Glomerular visceral epithelial cell (primary cell): ENCODE results near the gene TGFBI.
A peak's percentile ranks its signal among the peaks of the same experiment; 100 is the strongest.
"Not testable (repeated sequence)": the region's sequence is repeated elsewhere in the genome, so short reads cannot be mapped to it uniquely, and the experiment has no call there.

ENCODE experiments used
- DNase-seq: peaks from one replicate; pipeline ENCODE4 v3.0.0-alpha.2; 2016; ENCODE audit errors: extremely low spot score

Gene TGFBI

DNA sequence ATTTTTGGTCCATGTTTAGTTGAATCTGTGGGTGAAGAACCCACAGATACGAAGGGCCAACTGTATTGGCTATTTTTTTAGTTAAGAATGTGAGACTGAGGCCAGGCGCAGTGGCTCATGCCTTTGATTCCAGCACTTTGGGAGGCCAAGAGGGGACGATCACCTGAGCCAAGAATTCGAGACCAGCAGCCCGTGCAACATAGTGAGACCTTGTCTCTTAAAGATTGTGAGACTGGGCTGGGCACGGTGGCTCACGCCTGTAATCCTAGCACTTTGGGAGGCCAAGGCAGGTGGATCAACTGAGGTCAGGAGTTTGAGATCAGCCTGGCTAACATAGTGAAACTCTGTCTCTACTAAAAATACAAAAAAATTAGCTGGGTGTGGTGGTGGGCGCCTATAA lies 16.2 kb downstream of the TGFBI start:
- DNase-seq: not testable (repeated sequence)

DNA sequence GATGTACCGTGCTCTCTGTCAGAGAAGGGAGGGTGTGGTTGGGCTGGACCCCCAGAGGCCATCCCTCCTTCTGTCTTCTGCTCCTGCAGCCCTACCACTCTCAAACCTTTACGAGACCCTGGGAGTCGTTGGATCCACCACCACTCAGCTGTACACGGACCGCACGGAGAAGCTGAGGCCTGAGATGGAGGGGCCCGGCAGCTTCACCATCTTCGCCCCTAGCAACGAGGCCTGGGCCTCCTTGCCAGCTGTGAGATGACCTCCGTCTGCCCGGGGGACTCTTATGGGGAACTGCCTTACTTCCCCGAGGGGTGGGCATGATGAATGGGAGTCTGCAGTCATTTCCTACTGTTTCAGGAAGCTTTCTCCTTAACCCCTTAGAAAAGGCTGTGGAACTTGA lies 17.5 kb downstream of the TGFBI start:
- no peak for DNase-seq

DNA sequence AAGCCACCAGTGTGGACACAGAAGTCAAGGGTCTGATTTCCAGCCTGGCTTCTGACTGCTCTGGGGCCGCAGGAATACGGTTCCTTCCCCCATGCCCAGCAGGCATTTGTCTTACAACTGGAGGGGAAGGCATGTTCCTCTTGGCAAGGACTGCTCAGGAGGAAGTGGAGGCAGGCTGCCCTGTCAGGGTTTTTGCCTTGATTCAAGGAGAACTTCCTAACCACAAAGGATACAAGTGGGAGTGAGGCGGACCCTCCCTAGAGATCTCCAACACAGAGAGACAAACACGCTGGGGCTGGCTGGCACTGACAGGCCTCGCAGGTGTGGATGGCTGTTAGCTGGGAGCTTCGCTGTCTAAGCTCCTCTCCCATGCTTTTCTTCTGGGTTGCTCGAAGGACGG lies 19.1 kb downstream of the TGFBI start:
- DNase-seq: no peak

DNA sequence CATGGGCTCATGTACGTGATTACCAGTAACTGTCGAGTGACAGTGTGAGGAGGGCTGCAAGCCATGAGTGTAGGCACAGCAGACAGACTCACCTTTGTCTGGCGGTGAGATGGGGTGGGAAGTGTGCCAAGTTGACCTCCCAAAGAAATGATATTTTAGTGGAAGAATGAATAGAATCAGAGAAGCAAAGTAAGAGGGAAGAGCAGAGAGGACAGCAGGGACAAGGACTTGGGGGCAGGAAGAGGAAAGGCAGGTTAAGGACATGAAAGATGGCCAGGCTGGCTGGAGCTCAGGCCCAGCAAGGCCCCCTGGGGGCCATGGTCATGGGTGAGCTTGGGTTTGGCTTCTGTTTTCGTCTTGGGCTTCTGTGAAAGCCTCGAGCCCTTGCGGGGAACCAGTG lies 20.2 kb downstream of the TGFBI start:
- no peak for DNase-seq

DNA sequence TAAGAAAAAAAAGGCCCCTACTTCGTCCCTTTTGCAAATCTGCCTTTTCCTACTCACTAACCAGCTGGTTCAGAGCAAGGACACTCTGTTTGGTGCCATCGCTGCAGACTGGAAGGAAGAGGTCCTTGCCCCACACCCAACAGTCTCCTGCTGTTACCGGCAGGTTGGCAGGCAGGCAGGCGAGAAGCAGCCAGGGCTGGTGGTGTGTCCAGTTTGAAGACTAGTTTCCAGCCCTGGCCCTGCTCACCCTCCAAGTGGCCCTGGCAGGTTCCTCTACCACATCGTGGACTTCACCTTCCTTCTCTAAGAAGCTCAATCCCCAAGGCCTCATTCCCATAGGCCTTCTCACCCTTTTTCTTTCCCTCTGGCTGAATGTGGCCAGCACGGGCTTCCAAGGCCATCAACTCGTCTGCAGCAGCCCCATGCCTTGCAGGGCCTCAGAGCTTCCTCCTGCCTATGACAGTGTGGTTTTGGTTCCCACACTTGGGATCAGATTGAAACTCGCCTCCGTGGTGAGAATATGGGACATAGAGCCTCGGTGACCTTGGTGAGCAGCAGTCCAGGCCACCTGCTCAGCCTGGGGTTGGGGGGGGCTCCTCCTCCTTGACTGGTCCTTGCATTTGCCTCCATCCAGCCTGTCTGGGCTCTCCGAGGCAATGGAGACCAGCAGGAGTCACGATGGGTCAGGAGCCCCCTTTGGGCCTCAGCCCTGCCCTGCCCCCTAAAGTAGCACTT lies 22.9 kb downstream of the TGFBI start:
- DNase-seq: no peak

DNA sequence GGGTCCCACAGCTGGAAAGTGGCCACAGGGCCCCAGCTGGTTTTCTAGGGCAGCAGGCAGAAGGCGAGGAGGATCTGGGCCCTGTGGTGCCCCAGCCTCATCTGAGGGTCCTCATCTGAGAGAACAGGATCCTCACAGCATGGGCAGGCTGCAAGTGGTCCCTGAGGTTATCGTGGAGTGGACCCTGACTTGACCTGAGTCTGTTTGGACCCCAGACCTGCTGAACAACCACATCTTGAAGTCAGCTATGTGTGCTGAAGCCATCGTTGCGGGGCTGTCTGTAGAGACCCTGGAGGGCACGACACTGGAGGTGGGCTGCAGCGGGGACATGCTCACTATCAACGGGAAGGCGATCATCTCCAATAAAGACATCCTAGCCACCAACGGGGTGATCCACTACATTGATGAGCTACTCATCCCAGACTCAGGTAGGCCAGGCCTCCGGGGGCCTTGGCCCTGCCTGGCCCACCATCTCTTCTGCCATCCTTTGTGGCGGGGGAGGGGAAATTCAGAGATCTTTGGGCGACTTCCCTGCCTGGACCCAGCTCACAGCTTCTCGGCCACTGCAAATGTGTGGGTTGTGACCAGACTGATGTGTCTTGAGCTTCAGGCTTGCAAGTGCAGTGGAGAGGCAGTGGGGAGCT lies 24.0 kb downstream of the TGFBI start:
- DNase-seq: no peak

DNA sequence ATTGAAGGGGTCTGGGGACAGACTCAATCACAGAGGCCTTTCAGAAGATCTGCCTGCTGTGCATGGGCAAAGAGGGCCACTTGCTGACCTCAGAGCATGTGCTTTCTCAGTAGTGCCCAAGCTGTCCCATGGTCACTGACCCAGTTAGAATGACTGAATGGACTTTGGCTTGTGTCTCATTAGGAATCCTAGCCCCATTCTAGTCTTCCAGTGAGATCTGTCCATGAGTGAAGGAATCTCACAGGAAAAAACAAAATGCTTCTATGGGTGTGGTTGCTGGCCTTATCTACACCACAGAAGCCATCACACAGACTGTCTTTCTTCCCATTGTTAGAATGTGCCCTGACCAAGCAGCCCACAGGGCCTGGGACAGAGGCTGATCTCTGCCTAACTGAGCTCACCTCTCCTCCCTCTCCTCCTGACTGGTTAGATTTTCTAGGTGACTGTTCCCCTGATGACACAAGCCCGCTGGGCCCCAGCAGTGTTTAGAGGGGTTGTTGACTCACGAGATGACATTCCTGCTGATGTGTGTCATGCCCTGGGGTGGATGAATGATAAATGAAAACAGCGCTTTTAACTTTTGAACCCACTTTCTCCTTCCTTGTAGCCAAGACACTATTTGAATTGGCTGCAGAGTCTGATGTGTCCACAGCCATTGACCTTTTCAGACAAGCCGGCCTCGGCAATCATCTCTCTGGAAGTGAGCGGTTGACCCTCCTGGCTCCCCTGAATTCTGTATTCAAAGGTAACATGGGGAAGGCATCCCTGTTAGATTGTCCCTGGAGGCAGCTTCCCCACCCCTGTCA lies 24.8 kb downstream of the TGFBI start:
- peak; percentile 98 for DNase-seq

DNA sequence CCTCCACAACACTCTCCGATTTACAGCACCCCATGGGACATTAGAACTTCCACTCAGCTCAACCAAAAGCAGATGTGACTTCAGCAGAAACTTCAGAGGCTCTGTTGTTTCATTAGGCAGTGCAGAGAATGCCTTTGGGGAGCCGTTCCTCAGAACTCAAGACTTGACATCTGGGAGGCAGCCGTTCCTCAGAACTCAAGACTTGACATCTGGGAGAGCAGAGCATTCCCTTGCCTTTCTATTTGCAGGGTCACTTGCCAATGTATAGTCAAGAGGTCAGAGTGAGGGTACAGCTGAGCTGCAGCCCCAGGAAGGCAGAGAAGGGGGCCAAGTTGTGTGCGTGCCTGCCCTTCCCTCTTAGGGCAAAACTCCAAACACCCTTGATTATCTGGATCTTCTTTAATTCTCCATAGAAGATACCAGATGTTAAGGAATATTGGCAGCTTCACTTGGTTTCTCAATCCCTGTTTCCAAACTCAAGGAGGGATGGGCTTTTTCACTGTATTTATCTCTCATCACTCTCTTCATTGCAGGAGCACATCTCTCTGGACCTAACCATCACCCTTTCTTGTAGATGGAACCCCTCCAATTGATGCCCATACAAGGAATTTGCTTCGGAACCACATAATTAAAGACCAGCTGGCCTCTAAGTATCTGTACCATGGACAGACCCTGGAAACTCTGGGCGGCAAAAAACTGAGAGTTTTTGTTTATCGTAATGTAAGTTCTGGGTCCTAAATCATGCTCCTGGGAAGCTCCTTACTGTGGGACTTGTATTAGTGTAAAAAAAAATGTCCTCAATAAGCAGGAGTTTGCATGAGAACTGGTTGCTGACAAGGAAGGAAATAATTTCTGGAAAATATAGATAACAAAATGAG lies 25.6 kb downstream of the TGFBI start:
- no peak for DNase-seq

DNA sequence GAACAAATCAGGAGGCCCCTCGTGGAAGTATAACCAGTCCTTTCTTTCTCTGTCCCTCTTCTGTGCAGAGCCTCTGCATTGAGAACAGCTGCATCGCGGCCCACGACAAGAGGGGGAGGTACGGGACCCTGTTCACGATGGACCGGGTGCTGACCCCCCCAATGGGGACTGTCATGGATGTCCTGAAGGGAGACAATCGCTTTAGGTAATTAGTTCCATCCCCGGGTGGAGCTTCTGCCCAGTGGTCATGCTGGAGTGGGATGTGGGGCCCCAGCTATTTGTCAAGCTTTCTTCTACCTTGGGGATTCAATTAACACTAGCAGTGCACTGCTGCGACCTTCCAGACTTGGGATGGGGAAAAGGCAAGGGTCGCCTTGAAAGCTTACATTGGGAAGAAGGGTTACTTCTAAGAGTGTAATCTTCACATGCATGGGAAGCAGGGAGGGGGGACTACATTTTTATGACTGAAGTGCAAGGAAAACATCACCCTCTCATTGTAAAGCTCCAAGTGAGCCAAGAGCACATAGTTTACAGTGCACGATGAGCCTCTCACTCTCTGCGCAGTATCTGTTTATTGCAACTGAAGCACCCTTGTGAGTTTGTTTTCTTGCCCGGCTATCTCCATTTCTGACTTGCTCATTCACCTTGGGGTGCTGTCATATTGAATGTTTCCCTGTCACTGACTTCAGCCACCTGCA lies 27.0 kb downstream of the TGFBI start:
- DNase-seq: no peak

DNA sequence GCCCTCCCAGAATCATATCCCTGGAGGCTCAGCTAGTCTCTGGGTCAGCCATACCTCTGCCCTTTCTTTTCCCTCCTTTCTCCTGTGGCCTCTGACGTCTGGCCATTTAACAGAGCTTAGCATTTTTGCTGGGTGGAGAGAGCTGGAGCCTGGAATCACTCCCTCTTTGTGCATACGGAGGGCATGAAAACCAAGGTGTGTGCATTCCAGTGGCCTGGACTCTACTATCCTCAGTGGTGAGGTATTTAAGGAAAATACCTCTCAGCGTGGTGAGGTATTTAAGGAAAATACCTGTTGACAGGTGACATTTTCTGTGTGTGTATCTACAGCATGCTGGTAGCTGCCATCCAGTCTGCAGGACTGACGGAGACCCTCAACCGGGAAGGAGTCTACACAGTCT lies 27.5 kb downstream of the TGFBI start:
- no peak for DNase-seq

DNA sequence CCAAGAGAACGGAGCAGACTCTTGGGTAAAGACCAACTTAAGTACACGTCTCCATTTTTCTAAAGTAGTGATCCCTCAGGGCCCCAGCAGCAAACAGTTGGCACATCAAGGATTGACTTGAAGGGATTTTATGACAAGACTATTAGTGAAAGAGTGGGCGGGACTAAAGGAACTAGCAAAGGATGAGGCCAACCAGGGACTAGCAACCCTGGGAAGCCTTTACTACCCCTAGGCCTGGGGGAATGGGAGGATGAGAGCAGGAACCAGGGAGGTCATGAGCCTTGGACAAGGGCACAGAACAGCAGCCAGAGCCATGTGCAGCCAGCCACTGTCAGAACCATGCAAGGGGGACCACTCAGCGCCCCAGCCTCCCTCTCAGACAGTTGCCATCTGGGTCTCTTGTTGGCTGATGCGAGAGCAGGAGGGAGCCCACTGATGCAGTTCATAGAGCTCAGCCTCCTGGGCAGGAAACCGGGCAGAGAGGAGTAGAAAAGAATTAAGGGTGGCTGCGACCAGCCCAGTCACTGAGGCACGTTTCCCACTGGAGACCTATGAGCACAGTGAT lies 28.1 kb downstream of the TGFBI start:
- DNase-seq: no peak

DNA sequence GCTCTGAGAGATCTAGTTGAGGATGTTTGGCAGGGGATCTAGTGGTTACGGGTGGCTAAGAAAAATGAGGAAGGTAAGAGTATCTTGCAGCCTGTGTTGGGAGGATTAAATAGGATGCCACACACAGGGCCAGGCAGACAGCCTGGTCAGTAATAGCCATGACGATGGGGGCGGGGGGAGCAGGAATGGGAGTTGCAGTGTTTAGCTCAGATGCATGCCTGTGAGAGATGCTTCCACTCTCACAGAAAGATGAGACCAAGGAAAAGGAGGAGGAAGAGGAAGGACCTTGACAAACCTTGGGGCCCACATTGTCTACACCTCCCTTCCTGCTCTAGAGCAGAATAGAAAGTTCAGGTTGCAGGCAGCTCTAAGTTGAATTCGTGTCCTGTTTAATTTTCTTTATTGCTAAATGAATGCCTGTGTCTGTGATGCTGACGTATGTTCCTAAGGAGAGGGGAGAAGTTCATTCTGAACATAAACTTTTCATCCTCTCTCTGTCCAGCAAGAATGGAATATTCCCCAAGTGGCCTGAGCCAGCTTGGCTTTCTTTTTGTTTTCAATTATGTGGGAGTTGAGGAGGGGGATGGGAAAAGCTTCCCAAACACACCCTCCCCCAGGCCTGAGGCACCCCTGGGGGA lies 28.7 kb downstream of the TGFBI start:
- DNase-seq: peak; percentile 86

DNA sequence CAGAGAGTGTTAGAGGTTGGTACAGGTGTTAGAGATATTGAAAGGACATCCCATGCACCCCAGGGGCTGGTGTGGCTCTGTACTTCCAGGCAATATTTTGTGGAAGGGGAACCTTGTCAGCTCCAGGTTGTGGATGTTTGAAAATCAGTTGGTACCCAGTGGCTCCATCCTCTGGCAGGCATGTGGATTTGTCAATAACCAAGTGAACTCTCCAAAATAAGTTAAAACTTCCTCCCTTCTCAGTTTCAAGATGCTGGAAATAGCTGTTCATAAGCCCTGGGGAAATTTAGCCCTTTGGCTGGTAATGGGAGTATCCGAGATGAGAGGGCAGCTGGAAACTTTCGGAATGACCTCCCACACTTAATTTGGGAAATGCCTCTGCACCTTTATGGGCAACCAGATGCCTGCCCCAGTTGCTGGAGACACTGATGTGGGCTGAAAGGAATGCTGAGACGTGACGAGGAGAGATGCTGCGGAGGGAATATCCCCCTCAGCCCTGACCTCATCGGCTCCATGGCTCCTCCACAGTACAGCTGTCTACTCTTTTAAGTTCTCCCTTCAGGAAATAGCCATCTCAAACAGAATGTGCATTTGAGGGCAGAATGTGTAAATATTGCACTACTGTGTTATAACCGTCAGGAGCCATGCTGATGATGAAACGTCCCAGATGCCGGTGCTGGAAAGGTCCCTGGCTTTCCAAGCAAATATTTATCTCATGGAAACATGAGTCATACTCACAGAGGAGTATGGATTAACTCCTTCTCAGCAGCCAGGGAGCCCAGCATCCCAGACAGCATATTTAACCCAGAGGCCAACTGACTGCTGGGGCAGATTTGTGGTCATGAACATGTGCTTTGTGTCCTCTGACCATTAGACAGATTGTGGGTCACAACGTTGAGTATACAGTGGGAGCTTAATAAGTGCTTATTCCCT lies 29.5 kb downstream of the TGFBI start:
- DNase-seq: peak; percentile 99

DNA sequence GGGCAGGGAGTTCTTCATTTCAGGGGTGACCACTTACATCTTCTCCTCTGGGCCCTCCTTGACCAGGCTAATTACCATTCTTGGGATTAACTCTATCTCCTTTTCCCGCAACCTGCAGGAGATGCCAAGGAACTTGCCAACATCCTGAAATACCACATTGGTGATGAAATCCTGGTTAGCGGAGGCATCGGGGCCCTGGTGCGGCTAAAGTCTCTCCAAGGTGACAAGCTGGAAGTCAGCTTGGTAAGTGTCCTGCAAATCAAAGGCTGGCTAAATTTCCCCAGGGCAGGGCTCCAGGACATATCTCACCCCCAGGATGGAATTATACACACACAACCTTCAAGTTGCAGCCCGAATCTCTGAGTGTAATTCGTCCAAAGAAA lies 30.2 kb downstream of the TGFBI start:
- no peak for DNase-seq

DNA sequence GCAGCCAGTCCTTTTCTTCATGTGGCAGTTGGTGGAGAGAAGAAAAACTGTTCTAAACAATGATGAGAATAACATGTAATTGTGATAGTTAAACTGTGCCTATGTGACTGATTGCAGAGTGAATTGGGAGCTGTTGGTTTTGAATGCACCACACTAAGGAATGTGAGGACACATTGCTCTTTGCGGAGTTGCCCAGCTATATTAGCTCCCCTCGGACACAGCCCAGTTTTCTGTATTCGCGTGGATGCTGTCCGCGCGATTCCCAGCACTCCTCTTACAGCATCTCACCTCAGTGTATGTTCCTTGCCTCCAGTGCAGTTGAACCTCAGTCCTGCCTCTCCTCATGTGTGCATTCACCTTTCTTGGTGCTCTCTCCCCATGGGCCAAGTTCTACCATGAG lies 32.2 kb downstream of the TGFBI start:
- no peak for DNase-seq

DNA sequence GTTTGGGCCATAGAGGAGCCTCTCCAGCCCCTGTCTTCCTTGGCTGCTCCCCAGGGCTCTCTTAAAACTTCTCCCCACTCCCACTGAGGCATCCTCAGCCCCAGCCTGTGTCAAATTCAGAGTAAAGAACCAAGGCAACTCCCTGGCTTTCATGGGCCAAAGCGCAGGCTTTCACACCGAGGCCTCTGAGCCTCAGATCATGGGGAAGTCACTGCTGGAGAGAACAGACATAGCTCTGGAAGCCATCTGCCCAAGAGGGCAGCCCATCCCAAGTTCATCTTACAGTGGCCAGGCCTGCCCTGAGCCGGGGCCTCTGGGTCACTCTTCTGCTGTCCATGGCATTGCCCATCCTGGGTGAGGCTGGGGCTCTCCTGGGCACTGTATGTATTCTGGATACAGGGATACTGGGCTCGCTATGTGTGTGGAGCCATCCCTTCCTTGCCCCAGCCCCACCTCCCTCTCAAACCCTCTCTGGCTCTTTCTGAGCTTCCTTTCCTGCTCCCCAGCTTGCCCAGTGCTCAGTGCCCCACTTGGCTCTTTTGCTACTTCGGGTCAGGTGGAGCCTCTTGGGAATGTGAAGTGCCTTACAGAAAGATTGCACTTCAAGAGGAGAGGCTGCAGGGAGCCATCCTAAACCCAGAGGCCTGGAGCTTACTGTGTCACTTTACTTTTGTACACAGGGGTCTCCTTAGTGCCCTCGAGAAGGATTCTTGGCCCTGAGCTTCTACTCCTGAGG lies 33.0 kb downstream of the TGFBI start:
- no peak for DNase-seq

DNA sequence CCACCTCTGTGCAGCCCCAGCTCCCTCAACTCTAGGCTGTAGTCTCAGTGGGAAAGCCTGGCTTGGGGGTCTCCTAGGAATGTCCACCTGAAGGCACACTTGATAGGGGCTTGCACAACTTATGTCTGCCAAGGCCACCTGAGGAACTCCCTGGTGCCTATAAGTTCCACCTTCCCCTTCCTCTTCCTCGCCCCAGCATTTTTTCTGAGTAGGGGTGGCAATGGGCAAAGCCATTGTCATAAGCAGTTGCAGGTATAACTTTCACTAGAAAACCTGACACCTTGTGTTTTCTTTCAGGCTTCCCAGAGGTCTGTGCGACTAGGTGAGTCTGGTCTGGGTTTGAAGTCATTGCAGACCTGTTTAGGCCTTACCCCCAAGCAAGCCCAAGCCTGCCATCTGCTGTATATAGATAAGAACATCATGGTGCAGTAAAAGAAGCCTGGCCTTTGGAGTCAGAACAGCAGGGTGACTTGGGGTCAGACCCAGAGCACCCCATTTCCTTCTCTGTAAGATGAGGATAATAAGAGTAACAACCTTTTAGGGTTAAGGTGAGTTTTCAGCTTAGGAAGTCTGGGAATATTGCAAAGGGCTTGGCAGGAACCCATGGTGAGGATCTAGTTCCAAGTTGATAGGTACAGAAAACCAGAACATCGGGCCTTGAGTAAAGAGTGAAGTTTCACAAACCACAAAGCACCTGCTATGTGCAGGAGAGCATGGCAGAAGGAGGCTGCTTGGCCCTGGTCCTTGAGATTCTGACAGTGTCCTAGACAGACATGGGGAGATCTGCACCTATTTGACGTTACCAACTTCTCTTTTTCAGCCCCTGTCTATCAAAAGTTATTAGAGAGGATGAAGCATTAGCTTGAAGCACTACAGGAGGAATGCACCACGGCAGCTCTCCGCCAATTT lies 33.8 kb downstream of the TGFBI start:
- peak; percentile 58 for DNase-seq
